SK-N-MC (cell line): Measurements from ENCODE around the gene CTSZ.

ENCODE experiments used
- EZH2 ChIP-seq: fragments of 200-600 bp; sonication (generic); IDR thresholded peaks from one replicate; pipeline ENCODE4 v1.6.1; 2017; ENCODE audit warnings: antibody characterized with exemption
- FOXP2 ChIP-seq: optimal IDR thresholded peaks from 2 replicates; pipeline ENCODE3; 2011; ENCODE audit warnings: mild to moderate bottlenecking, moderate library complexity; ENCODE audit not compliant: insufficient read depth; ENCODE audit errors: extremely low read length, control extremely low read depth
- POLR2AphosphoS5 ChIP-seq: IDR thresholded peaks from 2 replicates; pipeline ENCODE4 v1.6.1; 2012; ENCODE audit warnings: mild to moderate bottlenecking, low read depth, low read length, borderline replicate concordance

DNA sequence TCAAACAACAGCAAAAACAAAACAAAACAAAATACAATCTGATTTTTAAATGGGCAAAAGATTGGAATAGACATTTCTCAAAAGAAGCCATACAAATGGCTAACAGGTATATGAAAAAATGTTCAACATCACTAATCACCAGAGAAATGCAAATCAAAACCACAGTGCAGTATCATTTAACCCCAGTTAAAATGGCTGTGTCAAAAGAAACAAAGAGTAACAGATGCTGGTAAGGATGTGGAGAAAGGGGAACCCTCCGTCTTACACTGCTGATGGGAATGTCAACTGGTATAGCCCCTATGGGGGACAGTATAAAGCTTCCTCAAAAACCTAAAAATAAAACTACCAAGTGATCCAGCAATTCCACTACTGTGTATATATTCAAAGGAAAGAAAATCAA lies 36.9 kb downstream of the CTSZ start:
- TF ChIP-seq POLR2AphosphoS5 (no peak), EZH2 (no peak), FOXP2 (no peak)
